A204.1 (cell line): Measurements from ENCODE around the gene BLOC1S3.

Source experiments
- FAIRE-seq: peaks from 2 replicates; lab custom pipeline; 2012; peaks lifted over from hg19 to GRCh38; lab: Jason Lieb, UNC

The BLOC1S3 gene

GRCh38 chr19:45162608-45163143 lies 15.9 kb upstream of the BLOC1S3 start:
- no peak for FAIRE-seq

- FAIRE-seq = no peak
Measured at GRCh38 chr19:45163156-45163555, 15.4 kb upstream of the BLOC1S3 start.

GRCh38 chr19:45163751-45164460 lies 14.7 kb upstream of the BLOC1S3 start:
- FAIRE-seq = no peak

GRCh38 chr19:45164577-45165335 lies 13.8 kb upstream of the BLOC1S3 start:
- no peak for FAIRE-seq

- no peak for FAIRE-seq
Measured at GRCh38 chr19:45166723-45167252, 11.8 kb upstream of the BLOC1S3 start.

GRCh38 chr19:45168767-45169351 lies 9.7 kb upstream of the BLOC1S3 start:
- no peak for FAIRE-seq

GRCh38 chr19:45169602-45170001 lies 9.0 kb upstream of the BLOC1S3 start:
- no peak for FAIRE-seq

- FAIRE-seq = no peak
Measured at GRCh38 chr19:45170146-45171106, 8.2 kb upstream of the BLOC1S3 start.

- no peak for FAIRE-seq
Measured at GRCh38 chr19:45171211-45171623, 7.4 kb upstream of the BLOC1S3 start.

- FAIRE-seq = no peak
Measured at GRCh38 chr19:45172173-45172572, 6.4 kb upstream of the BLOC1S3 start.

GRCh38 chr19:45172611-45173208 lies 5.9 kb upstream of the BLOC1S3 start:
- FAIRE-seq = no peak

- no peak for FAIRE-seq
Measured at GRCh38 chr19:45173816-45174215, 4.8 kb upstream of the BLOC1S3 start.

GRCh38 chr19:45175515-45176345 lies 2.9 kb upstream of the BLOC1S3 start:
- no peak for FAIRE-seq

- no peak for FAIRE-seq
Measured at GRCh38 chr19:45177817-45178261, 745 bp upstream of the BLOC1S3 start, which contains the start of gene TRAPPC6A. Gene TRAPPC6A, minus strand, starts transcription at chr19:45178237. Its CDS starts 19 bp downstream, at chr19:45178218.

GRCh38 chr19:45179072-45179891 lies 698 bp downstream of the BLOC1S3 start:
- no peak for FAIRE-seq

- no peak for FAIRE-seq
Measured at GRCh38 chr19:45179892-45180370, 1.3 kb downstream of the BLOC1S3 start.

- FAIRE-seq = no peak
Measured at GRCh38 chr19:45180936-45181335, 2.4 kb downstream of the BLOC1S3 start.

GRCh38 chr19:45182758-45183157 lies 4.2 kb downstream of the BLOC1S3 start:
- FAIRE-seq = no peak

GRCh38 chr19:45184115-45184514 lies 5.5 kb downstream of the BLOC1S3 start:
- FAIRE-seq = no peak
